Measurements from ENCODE around the gene ZSCAN12.

- TF ChIP-seq EZH2 (IDR thresholded peaks at IDR 0.05; ENCODE audit: insufficient read depth, poor library complexity, severe bottlenecking) (no peak), EZH2phosphoT487 (IDR thresholded peaks at IDR 0.05; ENCODE audit: insufficient read depth, low read depth) (no peak)
Observed at GRCh38 chr6:28349892-28350737, 49.4 kb downstream of the ZSCAN12 start, which contains the start of gene ZKSCAN3.
